Measurements from ENCODE around the gene SRC.

Gene SRC

DNA sequence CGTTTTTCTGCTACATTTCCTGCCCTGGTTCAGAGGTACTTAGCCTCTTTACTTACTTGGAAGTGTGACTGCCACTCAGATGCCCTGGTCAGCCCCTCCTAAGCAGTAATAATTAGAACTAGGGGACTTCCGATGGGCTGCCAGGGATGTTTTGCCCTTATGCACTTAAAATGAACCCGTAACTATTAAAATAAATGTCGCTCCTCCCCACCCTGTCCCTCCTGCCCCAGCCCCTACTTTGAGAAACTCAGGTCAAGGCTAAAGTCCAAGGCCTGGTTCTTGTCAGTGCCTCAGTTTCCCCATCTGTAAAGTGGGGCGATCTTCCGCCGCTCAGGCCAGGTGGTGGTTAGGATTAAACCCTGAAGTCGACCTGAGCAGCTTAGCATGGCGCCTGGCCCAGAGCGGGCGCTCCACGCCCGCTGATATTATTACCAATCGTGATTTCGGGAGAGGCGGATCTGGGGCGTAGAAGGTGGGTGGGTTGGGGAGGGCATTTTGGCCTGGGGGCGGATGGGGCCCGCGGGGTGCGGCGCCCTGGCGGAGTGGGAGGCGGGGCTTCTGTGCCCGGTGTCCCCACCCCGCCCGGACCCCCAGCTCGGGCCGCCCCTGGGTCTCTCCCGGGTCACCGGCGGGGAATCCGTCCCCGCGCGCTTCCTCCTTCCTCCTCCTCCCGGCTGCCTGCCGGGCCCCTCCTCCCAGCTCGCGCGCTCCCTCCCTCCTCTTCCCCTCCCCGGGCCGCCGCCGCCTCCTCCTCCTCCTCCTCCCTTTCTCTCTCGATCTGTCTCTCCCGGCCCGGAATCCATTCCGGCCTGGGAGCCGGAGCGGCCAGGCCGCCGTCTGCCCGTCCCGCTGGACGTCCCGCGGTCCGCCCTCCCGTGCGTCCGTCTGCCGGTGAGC, at the start of gene SRC:
SRC (plus strand) TSS at position 802 of the 897 bp plus-strand sequence. CDS start 38,014 bp downstream, outside the sequence.
- no peak for DNase-seq (ENCODE audit: low read depth in 2 of 2)

DNA sequence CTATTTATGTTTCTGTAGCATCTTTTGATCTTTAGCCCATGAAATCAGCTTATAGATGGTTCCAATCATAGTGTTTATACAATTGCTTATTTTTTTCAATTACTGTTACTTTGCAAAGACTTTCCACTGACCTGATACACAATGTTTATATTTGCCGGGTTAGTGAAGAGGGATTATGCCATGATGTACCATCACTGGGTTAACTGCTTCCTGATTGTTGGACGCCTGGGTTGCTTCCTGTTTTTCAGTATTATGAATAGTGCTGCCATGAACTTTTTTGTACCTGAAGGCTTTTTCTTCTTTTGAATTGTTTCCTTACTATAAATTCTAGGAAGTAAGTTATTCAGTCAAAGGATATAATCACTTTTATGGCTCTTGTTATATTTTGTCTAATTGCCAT, 49.6 kb upstream of the SRC start:
- no peak for DNase-seq (ENCODE audit: low read depth in 2 of 2)

DNA sequence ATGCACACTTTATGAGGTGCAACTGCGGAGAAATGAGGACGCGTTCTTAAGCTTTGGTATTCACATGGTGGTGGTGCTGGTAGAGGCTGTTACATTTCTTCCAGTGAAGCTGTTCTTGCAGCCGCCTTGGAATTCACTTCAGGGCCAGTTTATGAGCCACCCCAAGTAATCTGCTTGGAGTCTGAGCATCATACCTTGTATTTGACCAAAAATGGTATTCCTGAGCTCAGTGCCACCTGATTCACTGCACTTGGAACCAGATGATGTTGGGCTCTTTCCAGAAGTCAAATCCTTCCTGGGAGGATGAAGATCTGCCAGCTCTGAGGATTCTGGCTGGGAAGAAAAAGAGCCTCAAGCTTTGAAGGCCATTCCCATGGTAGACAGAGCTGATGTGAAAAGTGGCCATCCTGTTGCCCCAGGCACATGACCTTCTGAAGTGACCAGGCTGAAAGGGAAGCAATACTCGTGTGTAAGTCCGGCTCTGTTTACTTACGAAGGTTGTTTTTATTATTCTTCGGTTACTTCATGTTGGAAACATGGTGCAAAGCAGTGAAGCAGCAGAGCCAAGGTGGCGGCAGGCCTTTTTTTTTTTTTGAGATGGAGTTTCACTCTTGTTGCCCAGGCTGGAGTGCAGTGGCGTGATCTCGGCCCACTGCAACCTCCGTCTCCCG, 48.7 kb upstream of the SRC start:
- DNase-seq (ENCODE audit: low read depth in 2 of 2), result no peak

DNA sequence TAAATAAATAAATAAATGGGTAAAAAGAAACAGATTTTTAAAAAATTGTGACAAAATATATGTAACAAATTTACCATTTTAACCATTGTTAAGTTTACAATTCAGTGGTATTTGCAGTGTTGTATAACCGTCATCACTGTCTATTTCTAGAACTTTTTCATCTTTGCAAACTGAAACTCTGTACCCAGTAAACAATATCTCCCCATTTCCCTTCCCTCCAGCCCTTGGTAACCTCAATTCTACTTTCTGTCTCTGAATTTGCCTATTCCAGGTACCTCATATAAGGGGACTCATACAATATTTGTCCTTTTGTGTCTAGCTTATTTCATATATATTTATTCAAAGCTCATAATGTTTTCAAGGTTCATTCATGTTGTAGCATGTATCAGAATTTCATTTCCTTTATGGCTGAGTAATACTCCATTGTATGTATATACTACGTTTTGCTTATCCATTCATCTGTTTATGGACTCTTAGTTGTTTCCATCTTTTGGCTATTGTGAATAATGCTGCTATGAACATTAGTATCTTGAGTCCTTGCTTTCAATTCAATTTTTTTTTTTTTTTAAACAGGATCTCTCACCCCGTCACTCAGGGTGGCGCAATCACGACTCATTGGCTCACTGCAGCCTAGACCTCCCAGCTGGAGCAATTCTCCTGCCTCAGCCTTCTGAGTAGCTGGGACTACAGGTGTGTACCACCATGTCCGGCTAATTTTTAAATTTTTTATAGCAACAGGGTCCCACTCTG, 47.6 kb upstream of the SRC start:
- no peak for DNase-seq (ENCODE audit: low read depth in 2 of 2)

DNA sequence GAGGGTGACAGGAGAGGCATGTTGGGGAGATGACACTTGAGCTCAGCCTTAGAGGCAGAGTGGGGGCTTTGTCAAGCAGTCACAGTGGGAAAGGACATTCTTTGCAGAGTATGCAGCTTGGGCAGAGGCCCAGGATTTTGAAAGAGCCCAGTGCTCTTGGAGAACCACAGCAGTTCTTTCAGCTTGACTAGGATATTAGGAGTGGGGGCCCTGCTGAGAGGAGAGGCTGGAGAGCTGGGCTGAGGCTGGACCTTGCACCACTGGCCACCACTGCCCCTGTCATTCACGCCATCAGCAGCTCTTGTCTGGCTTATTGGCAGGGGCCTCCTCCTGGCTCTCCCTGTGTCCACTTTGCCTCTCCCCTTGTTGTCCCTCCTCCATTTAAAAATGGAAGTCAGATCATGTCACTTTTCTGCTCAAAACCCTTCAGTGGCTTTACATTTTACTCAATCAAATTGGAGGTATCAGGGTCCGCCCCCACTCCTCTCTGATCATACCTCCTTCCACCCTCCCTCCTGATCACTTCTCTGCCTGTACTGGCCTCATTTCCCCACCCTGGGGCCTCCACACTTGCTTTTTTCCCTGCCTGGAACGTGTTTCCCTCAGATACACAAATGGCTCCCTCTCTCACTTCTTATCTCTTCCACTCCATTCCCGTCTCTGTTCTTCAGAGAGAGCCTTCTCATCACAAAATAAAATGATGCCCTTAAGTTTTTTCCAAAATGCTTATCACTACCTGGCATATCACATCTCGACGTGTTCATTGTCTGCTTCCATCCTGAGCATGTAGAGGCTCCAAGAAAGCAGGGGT, 46.0 kb upstream of the SRC start:
- DNase-seq (ENCODE audit: low read depth in 2 of 2), result no peak

DNA sequence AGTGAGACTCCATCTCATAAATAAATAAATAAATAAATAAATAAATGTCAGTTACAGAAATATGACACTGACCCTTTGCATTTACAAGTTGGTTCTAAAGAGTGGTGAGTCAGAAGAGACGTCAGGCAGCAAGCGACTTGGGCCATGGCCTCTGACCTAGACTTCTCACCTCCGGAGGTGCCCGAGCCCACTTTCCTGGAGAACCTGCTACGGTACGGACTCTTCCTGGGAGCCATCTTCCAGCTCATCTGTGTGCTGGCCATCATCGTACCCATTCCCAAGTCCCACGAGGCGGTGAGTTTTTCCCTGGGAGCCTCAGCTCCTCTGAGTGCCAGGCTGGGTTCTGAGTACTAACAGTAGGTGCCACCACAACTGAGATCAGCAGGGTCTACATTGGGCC, 44.8 kb upstream of the SRC start:
- DNase-seq (ENCODE audit: low read depth in 2 of 2), result no peak

DNA sequence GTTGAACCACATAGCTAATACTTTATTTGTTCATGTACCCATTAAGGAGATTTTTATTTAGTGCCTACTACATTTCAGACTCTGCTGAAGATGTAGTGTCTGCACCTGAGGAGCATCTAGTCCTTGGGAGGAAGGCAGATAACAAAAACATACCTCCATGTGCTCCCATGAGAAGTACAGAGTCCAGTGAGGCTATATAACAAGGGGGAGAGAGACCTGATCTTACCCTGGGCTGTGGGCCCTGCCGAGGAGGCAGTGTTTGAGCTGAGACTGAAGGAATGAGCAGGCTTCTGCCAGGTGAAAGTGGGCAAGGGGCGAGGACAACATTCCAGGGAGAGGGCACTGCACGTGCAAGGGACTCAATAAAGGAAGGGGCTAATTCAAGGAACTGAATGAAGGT, 44.4 kb upstream of the SRC start:
- no peak for DNase-seq (ENCODE audit: low read depth in 2 of 2)

DNA sequence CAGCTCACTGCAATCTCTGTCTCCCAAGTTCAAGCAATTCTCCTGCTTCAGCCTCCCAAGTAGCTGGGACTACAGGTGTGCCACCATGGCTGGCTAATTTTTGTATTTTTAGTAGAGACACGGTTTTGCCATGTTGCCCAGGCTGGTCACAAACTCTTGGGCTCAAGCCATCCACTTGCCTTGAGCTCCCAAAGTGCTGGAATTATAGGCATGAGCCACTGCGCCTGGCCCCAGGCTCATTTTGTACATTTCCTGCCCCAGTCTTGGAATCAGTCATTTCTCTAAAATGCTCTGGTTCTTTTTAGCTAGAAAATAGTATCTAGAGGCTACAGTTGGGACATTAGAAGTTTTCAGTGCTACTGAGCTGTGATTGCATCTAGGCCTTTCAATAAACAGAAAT, 43.0 kb upstream of the SRC start:
- no peak for DNase-seq (ENCODE audit: low read depth in 2 of 2)

DNA sequence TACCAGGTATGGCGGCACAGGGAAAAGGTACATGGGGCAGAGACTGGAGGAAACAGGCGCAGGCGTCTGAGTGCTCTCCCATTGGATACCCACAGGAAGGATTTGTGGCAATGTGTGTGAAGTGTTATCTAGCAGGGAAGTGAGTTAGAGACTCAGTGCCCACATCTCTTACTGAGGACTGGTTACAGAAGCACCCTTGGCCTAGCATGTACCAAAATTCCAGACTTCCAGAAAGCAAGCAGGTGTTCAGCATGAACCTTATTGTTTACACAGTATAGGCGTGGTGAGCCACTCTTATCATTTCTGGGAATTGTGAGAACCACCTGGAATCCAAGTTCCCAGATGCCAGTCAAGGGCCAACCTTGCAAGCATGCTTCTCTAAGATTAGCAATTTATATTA, 42.3 kb upstream of the SRC start:
- DNase-seq (ENCODE audit: low read depth in 2 of 2), result no peak

DNA sequence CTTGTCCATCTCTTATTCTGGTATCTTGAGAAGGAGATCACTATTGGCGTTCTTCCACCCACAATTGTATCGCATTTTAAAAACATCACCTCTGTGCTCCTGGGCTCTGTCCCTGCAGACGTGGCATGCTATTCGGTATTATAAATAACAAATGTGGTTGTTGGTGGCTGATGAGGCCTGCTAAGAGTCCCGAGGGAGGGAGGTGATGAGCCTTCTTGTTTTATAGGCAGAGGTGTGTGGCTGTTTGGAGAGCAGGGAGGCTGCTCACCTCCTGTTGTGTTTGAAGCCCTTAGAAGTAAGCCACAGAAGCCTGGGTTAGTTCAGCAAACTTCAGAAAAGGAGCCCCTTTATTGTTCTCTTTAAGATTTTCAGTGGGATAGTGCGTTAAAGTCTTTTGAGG, 40.9 kb upstream of the SRC start:
- DNase-seq (ENCODE audit: low read depth in 2 of 2), result no peak

DNA sequence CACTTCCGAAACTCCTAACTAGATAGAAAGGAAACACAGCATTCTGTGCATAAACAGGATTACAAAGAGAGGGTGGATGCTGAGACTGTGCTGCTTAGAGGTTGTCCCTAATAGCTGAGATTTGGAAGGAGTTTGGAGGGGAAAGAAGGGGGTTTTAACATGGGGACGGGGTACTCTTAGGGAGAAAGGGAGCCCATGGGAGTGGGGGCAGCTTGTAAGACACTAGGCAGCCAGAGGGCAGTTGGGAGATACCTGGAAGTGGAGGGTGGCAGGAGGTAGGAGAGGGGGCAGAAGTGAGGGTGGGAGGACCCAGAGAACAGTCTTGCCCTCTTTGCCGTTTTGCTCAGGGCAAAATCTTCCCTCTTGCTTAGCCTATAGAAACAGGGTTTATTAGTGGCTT, 40.1 kb upstream of the SRC start:
- DNase-seq (ENCODE audit: low read depth in 2 of 2), result no peak

DNA sequence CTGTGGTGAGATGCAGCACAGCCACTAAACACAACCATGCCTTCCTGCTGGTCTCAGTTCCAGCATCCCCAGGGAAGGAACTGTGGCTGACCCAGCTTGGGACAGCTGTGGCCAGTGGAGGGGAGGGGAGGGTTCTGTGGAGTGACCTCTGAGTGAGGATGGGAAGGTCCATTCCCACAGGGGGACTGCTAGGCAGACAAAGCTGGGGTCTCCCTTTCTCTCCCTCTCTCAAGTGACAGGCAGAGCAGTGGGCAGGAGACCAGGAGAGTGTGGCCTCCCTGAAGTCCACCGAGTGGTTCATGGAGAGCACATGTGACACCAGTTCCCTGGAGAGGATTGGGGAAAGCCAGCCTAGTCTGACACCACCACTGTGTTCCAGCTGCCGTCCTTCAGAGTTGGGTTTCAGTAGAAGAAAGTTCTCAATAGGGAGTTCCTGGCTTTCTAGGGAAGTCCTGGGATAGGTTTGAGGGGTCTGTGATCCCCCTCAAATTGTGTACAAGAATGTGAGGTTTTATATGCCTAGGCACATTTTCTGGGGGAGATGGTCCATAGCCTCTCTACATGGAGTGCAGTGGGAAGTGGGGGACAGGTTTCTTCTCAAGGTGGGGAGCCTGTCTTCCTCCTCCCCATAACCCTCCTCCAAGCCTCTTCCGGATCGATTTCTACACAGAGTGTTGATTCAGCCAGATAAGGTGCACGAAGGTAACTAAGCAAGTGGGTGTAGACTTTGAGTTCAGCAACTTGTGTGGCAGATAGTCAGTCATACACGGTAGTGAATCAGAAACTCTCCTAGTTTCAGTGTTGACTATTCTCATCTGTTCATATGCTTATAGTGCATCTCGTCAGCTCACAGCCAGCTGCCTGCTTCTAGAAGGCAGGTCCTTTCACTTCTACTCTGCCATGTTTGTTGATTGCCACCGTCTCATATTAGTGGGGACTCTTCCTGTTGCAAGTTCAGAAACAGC, 37.6 kb upstream of the SRC start:
- no peak for DNase-seq (ENCODE audit: low read depth in 2 of 2)

DNA sequence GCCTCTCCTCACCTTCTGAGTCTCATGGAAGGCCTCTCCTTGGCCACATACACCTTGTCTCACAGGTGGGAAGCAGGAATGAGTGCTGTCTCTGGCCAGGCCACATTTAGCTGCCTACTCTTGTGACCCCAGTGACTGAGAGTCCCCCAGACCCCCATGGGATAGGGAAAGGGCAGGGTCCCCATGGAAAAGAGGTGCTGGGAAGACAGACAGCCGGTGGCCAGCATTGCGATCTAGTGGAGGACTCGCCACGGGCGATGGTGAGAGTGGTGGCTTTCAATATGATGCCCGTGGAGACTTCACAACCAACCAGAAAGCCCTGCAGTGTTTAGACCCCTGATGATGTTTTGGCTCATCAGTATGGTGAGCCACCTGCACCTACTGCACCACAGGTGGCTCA, 36.6 kb upstream of the SRC start:
- DNase-seq (ENCODE audit: low read depth in 2 of 2), result no peak

DNA sequence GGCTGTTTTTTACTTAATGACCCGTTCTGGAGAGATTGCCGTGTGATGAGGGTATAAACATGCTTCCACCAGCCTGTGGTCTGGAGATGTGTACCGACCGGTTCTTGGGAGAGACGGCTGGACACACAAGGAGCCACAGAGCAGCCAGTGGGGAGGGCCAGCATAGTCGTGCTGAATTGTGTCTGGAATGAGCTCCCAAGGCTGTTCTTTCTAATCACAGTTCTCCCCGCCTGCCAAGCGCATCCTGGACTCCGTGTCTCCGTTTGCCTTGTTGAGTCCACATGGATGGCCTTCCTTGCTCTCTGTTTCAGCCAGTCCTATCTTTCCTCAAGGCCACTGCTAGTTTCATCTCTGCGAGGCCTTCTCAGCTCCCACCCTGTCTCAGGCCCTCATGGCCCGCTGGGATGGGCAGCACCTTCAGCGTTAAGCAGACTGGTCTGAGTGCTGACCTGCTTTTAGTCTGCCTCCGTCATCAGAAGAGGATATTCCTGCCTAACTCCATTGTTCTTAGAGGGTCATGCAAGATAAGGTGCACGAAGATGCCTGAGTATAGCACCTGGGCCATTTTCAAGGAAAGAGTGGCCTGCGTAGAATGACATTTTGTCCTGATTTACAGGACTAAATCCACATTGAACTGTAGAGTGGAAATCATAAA, 35.9 kb upstream of the SRC start:
- DNase-seq (ENCODE audit: low read depth in 2 of 2), result no peak

DNA sequence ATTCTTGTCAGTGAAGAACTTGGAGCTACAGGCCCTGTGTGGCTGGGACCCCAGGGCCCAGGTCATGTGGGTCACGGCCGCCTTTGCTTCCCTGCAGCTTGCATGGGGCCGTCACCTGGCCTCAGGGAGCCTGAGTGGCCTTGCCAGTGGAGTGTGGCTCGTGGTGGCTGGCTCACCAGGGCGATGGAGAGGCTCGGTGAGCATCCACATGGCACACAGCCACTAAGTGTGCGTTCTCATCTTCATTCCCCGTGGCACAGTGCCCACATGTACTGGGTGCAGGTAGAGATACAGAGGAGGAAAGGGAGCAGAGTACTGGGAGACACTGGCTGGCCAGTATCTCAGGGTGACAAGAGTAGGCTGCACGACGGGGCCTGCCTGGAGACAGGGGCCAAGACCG, 35.0 kb upstream of the SRC start:
- no peak for DNase-seq (ENCODE audit: low read depth in 2 of 2)

DNA sequence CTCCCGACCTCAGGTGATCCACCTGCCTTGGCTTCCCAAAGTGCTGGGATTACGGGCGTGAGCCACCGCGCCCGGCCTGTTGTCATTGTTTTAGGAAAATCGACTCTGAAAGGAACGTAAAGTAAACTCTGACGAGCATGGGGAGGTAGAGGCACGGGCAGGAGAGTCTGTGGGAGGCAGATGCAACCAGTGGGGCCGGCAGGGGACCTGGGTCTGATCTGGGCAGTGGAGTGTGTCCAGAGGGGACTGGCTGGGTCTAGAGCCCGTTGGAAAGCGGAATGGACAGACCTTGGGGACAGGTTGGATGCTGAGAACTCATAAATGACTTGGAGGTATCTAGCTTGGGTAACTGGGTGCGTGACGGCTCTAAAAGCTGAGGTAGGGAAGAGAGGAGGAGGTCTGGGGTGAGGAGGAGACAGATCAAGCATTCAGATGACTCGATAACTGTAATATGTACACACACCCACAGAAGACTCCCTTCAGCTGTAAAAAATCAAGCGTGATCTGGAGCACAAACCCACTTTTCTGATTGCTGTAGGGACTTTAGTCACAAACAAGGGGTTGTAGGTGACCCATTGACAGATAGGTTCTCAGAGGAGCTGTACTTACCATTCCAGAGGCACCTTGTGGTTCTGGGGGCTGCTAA, 34.1 kb upstream of the SRC start:
- DNase-seq (ENCODE audit: low read depth in 2 of 2), result no peak

DNA sequence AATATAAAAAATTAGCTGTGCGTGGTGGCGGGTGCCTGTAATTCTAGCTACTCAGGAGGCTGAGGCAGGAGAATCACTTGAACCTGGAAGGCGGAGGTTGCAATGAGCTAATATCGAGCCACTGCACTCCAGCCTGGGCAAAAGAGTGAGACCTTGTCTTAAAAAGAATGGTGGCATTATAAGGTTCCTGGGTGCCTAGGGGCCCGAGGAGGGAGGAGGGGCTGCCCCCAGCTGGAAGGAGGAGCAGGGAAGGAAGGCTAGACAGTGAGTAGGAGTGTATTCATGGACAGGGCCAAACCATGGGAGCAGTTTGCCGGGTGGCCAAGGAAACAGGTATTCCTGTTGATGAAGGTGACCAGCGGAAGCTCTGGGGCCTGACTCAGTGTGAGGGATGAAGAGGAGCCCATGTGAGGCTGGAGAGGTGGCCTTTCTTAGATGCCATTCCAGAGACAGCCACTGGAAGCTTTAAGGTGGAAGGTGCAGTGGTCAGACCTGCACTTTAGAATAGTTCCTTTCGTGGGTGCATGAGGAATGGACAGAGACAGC, 32.3 kb upstream of the SRC start:
- no peak for DNase-seq (ENCODE audit: low read depth in 2 of 2)

DNA sequence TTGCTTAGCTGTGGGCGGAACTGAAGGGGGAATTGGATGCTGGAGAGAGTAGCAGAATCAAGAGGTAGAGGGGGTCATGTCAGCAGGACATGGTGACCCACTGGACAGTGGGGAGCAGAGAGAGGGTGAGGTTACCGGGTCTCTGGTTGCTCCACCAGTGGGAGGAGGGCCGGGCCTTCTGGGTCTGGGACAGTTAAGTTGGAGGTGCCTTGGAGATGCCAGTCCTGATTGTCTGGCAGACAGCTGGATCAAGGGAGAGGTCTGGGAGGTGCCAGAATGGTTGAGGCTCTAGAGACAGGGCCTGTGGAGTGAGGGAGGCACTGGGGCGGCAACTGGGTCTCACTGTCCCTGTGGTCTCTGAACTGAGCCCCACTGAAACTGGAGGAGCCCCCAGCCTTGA, 31.8 kb upstream of the SRC start:
- DNase-seq (ENCODE audit: low read depth in 2 of 2), result no peak

DNA sequence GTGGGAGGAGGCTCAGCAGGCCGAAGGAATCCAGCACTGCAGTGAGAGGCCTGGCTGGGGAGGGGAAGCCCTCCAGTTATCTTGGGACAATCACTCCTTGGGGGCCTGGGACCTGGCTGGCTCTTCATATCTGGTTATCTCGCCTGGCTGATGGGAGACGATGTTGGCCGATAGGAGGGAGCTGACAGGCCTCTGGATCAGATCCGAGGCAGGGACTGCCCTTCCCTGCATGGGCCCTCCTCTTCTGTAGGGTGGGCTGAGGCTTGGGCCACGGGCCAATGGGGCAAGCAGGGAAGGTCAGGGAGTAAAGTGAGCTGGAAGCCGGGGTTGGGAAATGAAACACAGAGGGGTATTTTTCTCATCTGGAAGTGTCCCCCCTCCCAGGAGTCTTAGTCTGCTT, 31.3 kb upstream of the SRC start:
- no peak for DNase-seq (ENCODE audit: low read depth in 2 of 2)

All from stimulated activated CD4-positive, alpha-beta T cell treated with anti-CD3 and anti-CD28 coated beads, Interleukin-1b, Interleukin-23, amount 100 ng/mL, for 1 hour (primary cell).